IMR-90 (cell line): ENCODE measurements around the gene AQP1. TPM values are rescaled to one million over a fixed set of nuclear protein-coding genes. Genes with fewer than 3 reads are reported as not detected.
A peak's percentile ranks its signal among the peaks of the same experiment; 100 is the strongest.

Experiments
- ATAC-seq: fragments of 200-7000 bp; cut with Tn5 transposase; 2 replicates; pipeline ENCODE4 v1.9.1; 2020; ENCODE audit warnings: low read depth, mild to moderate bottlenecking, moderate library complexity
- BruUV-seq: library from RNA; stranded (reverse); fragments of 400-500 nt; replicated peaks from 2 replicates; lab custom pipeline; 2021; lab: Mats Ljungman, UMichigan
- CTCF ChIA-PET: fragments of 300-600 bp; formaldehyde crosslinking; extraction: SDS; loops from one replicate; lab custom pipeline; 2021; ENCODE audit warnings: antibody characterized with exemption; lab: Yijun Ruan, JAX
- POLR2A ChIA-PET: fragments of 300-600 bp; sonication (Branson Sonifier 250); formaldehyde crosslinking; loops from one replicate; lab custom pipeline; 2022; ENCODE audit warnings: antibody characterized with exemption; ENCODE audit not compliant: unreplicated experiment; lab: Charles Lee
- DNase-seq: peaks from one replicate; pipeline ENCODE4 v3.0.0; 2013
- H2AFZ ChIP-seq: replicated peaks from 2 replicates; pipeline ENCODE3; 2013; ENCODE audit warnings: low read length, mild to moderate bottlenecking; ENCODE audit not compliant: poor library complexity
- H2AK5ac ChIP-seq: 2 replicates; pipeline ENCODE4 v1.6.1; 2013; ENCODE audit warnings: low read depth, low read length, inconsistent platforms
- H2AK9ac ChIP-seq: replicated peaks from 2 replicates; pipeline ENCODE3; 2013; ENCODE audit warnings: mild to moderate bottlenecking, low read depth, low read length, moderate library complexity; ENCODE audit not compliant: poor library complexity
- H2BK120ac ChIP-seq: 2 replicates; pipeline ENCODE4 v1.6.1; 2013; ENCODE audit warnings: low read depth, low read length, inconsistent platforms
- H2BK15ac ChIP-seq: 3 replicates; pipeline ENCODE4 v1.6.1; 2013; ENCODE audit warnings: low read depth, low read length, inconsistent platforms
- H2BK20ac ChIP-seq: 2 replicates; pipeline ENCODE4 v1.6.1; 2013; ENCODE audit warnings: low read depth, mild to moderate bottlenecking, inconsistent platforms, low read length, moderate library complexity
- H2BK5ac ChIP-seq: 2 replicates; pipeline ENCODE4 v1.6.1; 2013; ENCODE audit warnings: mild to moderate bottlenecking, low read depth, low read length, inconsistent platforms; ENCODE audit not compliant: poor library complexity, severe bottlenecking
- H3K14ac ChIP-seq: replicated peaks from 2 replicates; pipeline ENCODE4 v1.6.1; 2013; ENCODE audit warnings: low read depth, low read length, inconsistent platforms
- H3K18ac ChIP-seq: 2 replicates; pipeline ENCODE4 v1.6.1; 2013; ENCODE audit warnings: low read depth, low read length, control low read depth
- H3K23ac ChIP-seq: 2 replicates; pipeline ENCODE4 v1.6.1; 2013; ENCODE audit warnings: low read depth, low read length, inconsistent platforms
- H3K27ac ChIP-seq: 2 replicates; pipeline ENCODE4 v1.5.1; 2013; ENCODE audit warnings: mild to moderate bottlenecking, control low read depth, low read length; ENCODE audit not compliant: insufficient read depth
- H3K27me3 ChIP-seq: 2 replicates; pipeline ENCODE4 v1.6.1; 2013; ENCODE audit warnings: low read length; ENCODE audit not compliant: control insufficient read depth, insufficient read depth
- H3K36me3 ChIP-seq: 2 replicates; pipeline ENCODE4 v1.6.1; 2013; ENCODE audit warnings: low read length, mixed read lengths; ENCODE audit not compliant: control insufficient read depth, insufficient read depth
- H3K4ac ChIP-seq: 2 replicates; pipeline ENCODE4 v1.6.1; 2013; ENCODE audit warnings: low read depth, low read length, inconsistent platforms
- H3K4me1 ChIP-seq: 2 replicates; pipeline ENCODE4 v1.6.1; 2013; ENCODE audit warnings: low read length, mixed read lengths; ENCODE audit not compliant: control insufficient read depth, insufficient read depth
- H3K4me2 ChIP-seq: 2 replicates; pipeline ENCODE4 v1.6.1; 2013; ENCODE audit warnings: low read depth, mild to moderate bottlenecking, control low read depth, low read length, moderate library complexity
- H3K4me3 ChIP-seq: 2 replicates; pipeline ENCODE4 v1.5.1; 2013; ENCODE audit warnings: low read depth, mild to moderate bottlenecking, control low read depth, low read length, moderate library complexity; ENCODE audit not compliant: insufficient read depth
- H3K56ac ChIP-seq: 2 replicates; pipeline ENCODE4 v1.6.1; 2013; ENCODE audit warnings: low read length, inconsistent platforms; ENCODE audit not compliant: insufficient read depth; ENCODE audit errors: extremely low read depth
- H3K79me1 ChIP-seq, 2 experiments: 2 replicates each; pipeline ENCODE4 v1.6.1; 2013; ENCODE audit warnings: low read length in 2 of 2, inconsistent platforms in 1 of 2, low read depth in 1 of 2
- H3K9ac ChIP-seq: 2 replicates; pipeline ENCODE4 v1.6.1; 2013; ENCODE audit warnings: low read depth, low read length, control low read depth
- H3K9me1 ChIP-seq: 2 replicates; pipeline ENCODE4 v1.6.1; 2013; ENCODE audit warnings: low read length, inconsistent platforms; ENCODE audit not compliant: insufficient read depth
- H3K9me3 ChIP-seq: 2 replicates; pipeline ENCODE4 v1.6.1; 2013; ENCODE audit warnings: low read length; ENCODE audit not compliant: control insufficient read depth, insufficient read depth
- H4K20me1 ChIP-seq: 2 replicates; pipeline ENCODE4 v1.6.1; 2013; ENCODE audit warnings: low read length, inconsistent platforms; ENCODE audit not compliant: insufficient read depth
- H4K5ac ChIP-seq: 2 replicates; pipeline ENCODE4 v1.6.1; 2013; ENCODE audit warnings: mild to moderate bottlenecking, low read depth, low read length, control low read depth
- H4K8ac ChIP-seq, 2 experiments: 2 replicates each; pipeline ENCODE4 v1.6.1; 2013; ENCODE audit warnings: low read depth in 2 of 2, low read length in 2 of 2, control low read depth in 1 of 2, inconsistent platforms in 1 of 2
- H4K91ac ChIP-seq: 2 replicates; pipeline ENCODE4 v1.6.1; 2013; ENCODE audit warnings: low read depth, low read length, inconsistent platforms; ENCODE audit not compliant: insufficient read depth
- BHLHE40 ChIP-seq: fragments of 150-350 bp; IDR thresholded peaks from 2 replicates; pipeline ENCODE4 v1.6.1; 2016; ENCODE audit warnings: mild to moderate bottlenecking, low read depth, low read length
- CEBPB ChIP-seq: IDR thresholded peaks from 2 replicates; pipeline ENCODE4 v1.6.1; 2012; ENCODE audit warnings: low read depth, low read length, improper control_type of control experiment
- CHD1 ChIP-seq: IDR thresholded peaks from 2 replicates; pipeline ENCODE4 v1.6.1; 2012; ENCODE audit warnings: low read depth, low read length, improper control_type of control experiment
- CTCF ChIP-seq: conservative IDR thresholded peaks from 2 replicates; pipeline ENCODE4 v1.5.1; 2012; ENCODE audit warnings: mild to moderate bottlenecking, low read depth, low read length, improper control_type of control experiment
- ELK1 ChIP-seq: fragments of 150-350 bp; IDR thresholded peaks from 2 replicates; pipeline ENCODE4 v1.6.1; 2016; ENCODE audit warnings: low read depth, mild to moderate bottlenecking, low read length, moderate library complexity, borderline replicate concordance
- FOS ChIP-seq: fragments of 150-350 bp; IDR thresholded peaks from 2 replicates; pipeline ENCODE4 v1.6.1; 2016; ENCODE audit warnings: low read depth, low read length
- MAZ ChIP-seq: IDR thresholded peaks from 2 replicates; pipeline ENCODE4 v1.6.1; 2012; ENCODE audit warnings: low read depth, mild to moderate bottlenecking, low read length, improper control_type of control experiment, moderate library complexity, borderline replicate concordance
- MXI1 ChIP-seq: IDR thresholded peaks from 2 replicates; pipeline ENCODE4 v1.6.1; 2012; ENCODE audit warnings: low read depth, mild to moderate bottlenecking, low read length, moderate library complexity, borderline replicate concordance
- NFE2L2 ChIP-seq: fragments of 150-350 bp; IDR thresholded peaks from 2 replicates; pipeline ENCODE4 v1.6.1; 2016; ENCODE audit warnings: low read depth, mild to moderate bottlenecking, low read length
- POLR2A ChIP-seq: IDR thresholded peaks from 2 replicates; pipeline ENCODE4 v1.6.1; 2012; ENCODE audit warnings: mild to moderate bottlenecking, low read depth, low read length
- RAD21 ChIP-seq: IDR thresholded peaks from 2 replicates; pipeline ENCODE4 v1.6.1; 2012; ENCODE audit warnings: low read length, improper control_type of control experiment
- RCOR1 ChIP-seq: IDR thresholded peaks from 2 replicates; pipeline ENCODE4 v1.6.1; 2012; ENCODE audit warnings: mild to moderate bottlenecking, low read length, improper control_type of control experiment; ENCODE audit not compliant: insufficient replicate concordance
- RFX5 ChIP-seq: IDR thresholded peaks from 2 replicates; pipeline ENCODE4 v1.8.0; 2012; ENCODE audit warnings: low read depth, mild to moderate bottlenecking, low read length, moderate library complexity
- SMC3 ChIP-seq: fragments of 150-350 bp; IDR thresholded peaks from 2 replicates; pipeline ENCODE4 v1.6.1; 2016; ENCODE audit warnings: low read depth, mild to moderate bottlenecking, antibody characterized with exemption, low read length, moderate library complexity
- USF2 ChIP-seq: fragments of 150-350 bp; IDR thresholded peaks from 2 replicates; pipeline ENCODE4 v1.6.1; 2017; ENCODE audit warnings: mild to moderate bottlenecking, antibody characterized with exemption, low read length, low read depth
- WGBS, 2 experiments: methylation state at CpG; one replicate each; pipeline versions ENCODE4 v1.1.5 to v1.1.7; 2013; ENCODE audit warnings: missing lambda C conversion rate in 2 of 2; ENCODE audit not compliant: insufficient read length in 1 of 2; ENCODE audit errors: extremely low coverage in 2 of 2; 5-methylcytosine and 5-hydroxymethylcytosine counted together
- dilution Hi-C: fragments of 300-500 bp; cut with HindIII; formaldehyde crosslinking; loops from one replicate; pipeline ENCODE4 v1.14.3; 2018; ENCODE audit warnings: low sequenced_read_pairs; ENCODE audit not compliant: unreplicated experiment
- in situ Hi-C: fragments of 300-500 bp; cut with MboI; formaldehyde crosslinking; loops from 3 replicates; pipeline ENCODE4 v1.14.3; 2019; ENCODE audit warnings: low sequenced_read_pairs, inconsistent platforms, mixed read lengths
- intact Hi-C: fragments of 100-400 bp; cut with micrococcal nuclease; formaldehyde crosslinking; loops from 2 replicates; pipeline ENCODE4 v1.10.0; 2022
- polyA plus RNA-seq, 3 experiments: library from polyadenylated mRNA; depleted of rRNA; stranded (reverse); fragments of >200 nt; gene quantifications; 2 replicates each; pipeline ENCODE4 v1.2.3, GENCODE V29; 2012; ENCODE audit warnings: low replicate concordance in 1 of 3
- total RNA-seq: library from RNA; depleted of rRNA; stranded (reverse); fragments of >200 nt; gene quantifications from 2 replicates; pipeline ENCODE4 v1.2.3, GENCODE V29; 2012

Gene AQP1
- total and polyA plus RNA-seq, 2 of the 4 experiments (the other 2 are of a cell fraction): 0.18 to 0.39 TPM

GRCh38 chr7:30863706-30864035, 48.0 kb upstream of the AQP1 start:
- dilution Hi-C loops: no loop called here
- no peaks in the 10 kb centered on the region for H3K79me1 ChIP-seq
- ATAC-seq: peak; percentile 82
- no peak overlapping the region for H3K56ac ChIP-seq
- no peak overlapping the region; the same call in 1 of the 2 replicates for H4K5ac ChIP-seq
- H3K36me3 ChIP-seq: no peaks in the 10 kb centered on the region
- H3K18ac ChIP-seq: no peak overlapping the region; the same call in 1 of the 2 replicates
- H3K4ac ChIP-seq: peak overlapping the region; percentile 37; the same call in 1 of the 2 replicates
- H4K8ac ChIP-seq: no peak overlapping the region
- in situ Hi-C loops: no loop called here
- no peak for TF ChIP-seq BHLHE40
- TF ChIP-seq RFX5: no peak
- TF ChIP-seq NFE2L2: no peak
- no peak for TF ChIP-seq SMC3
- TF ChIP-seq RCOR1: no peak
- no peak for TF ChIP-seq POLR2A
- no peak for TF ChIP-seq MAZ
- no peak for TF ChIP-seq ELK1
- no peak for TF ChIP-seq FOS
- no peak for TF ChIP-seq CHD1
- TF ChIP-seq USF2: no peak
- TF ChIP-seq CTCF: no peak
- no peak for TF ChIP-seq RAD21
- TF ChIP-seq CEBPB: no peak
- TF ChIP-seq MXI1: no peak
- whole genome bisulfite sequencing, 2 experiments: 0% methylated on average over 3 of the region's 4 CpGs; no CpG with 5 or more reads in 1 of the 2 experiments
- no peak overlapping the region for H2BK5ac ChIP-seq
- no peak overlapping the region; the same call in 1 of the 2 replicates for H3K4me2 ChIP-seq
- no peak overlapping the region for H2AK9ac ChIP-seq
- H3K9me3 ChIP-seq: no peaks in the 10 kb centered on the region
- CTCF ChIA-PET: no interaction called here
- H3K9me1 ChIP-seq: peaks cover 15% of the 10 kb centered on the region
- peak overlapping the region; percentile 43; the same call in 1 of the 2 replicates for H3K27ac ChIP-seq
- no peaks in the 10 kb centered on the region; the same call in 1 of the 2 replicates for H4K20me1 ChIP-seq
- BruUV-seq: no TSS peak
- H2AK5ac ChIP-seq: 0 out of 2 replicates have a peak overlapping the region, but pooled peaks have one; percentile 51
- H3K27me3 ChIP-seq: no peaks in the 10 kb centered on the region
- no peak overlapping the region for H4K91ac ChIP-seq
- no peak overlapping the region for H3K14ac ChIP-seq
- no peak overlapping the region for H3K9ac ChIP-seq
- POLR2A ChIA-PET: no interaction called here
- H2BK20ac ChIP-seq: 0 out of 2 replicates have a peak overlapping the region, but pooled peaks have one; percentile 9
- H2BK15ac ChIP-seq: no peak overlapping the region
- no peak overlapping the region for H3K4me3 ChIP-seq
- intact Hi-C loops: no loop called here
- H3K23ac ChIP-seq: 0 out of 2 replicates have a peak overlapping the region, but pooled peaks have one; percentile 8
- peaks cover 9% of the 10 kb centered on the region for H3K4me1 ChIP-seq
- no peak overlapping the region for H2AFZ ChIP-seq
- 0 out of 2 replicates have a peak overlapping the region, but pooled peaks have one; percentile 8 for H2BK120ac ChIP-seq
- peak; percentile 52 for DNase-seq
